Lower leg skin (tissue), 3 donors: ENCODE results near the gene NCKAP5.

Experiments
- POLR2A ChIP-seq, 2 donors: fragments of 450-650 bp; IDR thresholded peaks; one replicate each; pipeline ENCODE4 v1.6.1; 2016 to 2017; ENCODE audit warnings: antibody characterized with exemption in 2 of 2, mild to moderate bottlenecking in 1 of 2, moderate library complexity in 1 of 2
- TF ChIP-seq, protein P1 (sequence below), 3 donors: fragments of 450-650 bp; IDR thresholded peaks; one replicate each; pipeline ENCODE4 v1.5.1; 2016; ENCODE audit warnings: antibody characterized with exemption in 3 of 3, mild to moderate bottlenecking in 3 of 3, moderate library complexity in 2 of 3

DNA sequence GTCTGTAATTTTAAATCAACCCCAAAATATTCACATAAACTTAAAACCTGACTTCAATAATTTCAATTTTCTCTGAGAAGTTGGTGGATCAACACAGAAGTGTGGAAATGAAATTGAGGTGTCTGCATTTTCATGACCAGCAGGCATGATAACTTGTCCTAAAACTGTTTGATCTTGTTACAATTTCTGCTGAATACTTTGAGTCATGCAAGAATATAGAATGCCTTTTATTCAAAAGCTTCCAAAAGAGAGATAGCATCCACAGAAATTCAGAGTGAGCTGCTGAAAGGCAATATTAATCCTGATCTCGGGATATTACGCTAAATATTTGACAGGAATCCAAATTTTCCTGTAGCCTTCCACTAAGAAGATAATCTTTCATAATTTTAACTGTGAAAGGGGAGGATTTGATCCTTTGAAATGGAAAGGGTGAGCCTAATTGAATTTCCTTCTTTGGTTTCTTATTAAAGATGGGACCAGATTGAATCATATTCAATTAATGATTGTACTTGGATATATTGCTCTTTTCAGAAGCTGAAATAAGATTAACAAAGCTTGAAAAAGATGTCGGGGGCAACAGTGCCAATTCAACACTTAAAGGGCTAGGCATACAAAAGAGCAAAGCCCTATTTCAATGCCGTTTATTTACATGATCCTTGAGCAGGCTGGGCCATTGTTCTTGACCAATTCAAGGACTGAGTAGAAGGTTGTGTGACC lies 129.3 kb downstream of the NCKAP5 start:
- TF ChIP-seq, protein P1, sequence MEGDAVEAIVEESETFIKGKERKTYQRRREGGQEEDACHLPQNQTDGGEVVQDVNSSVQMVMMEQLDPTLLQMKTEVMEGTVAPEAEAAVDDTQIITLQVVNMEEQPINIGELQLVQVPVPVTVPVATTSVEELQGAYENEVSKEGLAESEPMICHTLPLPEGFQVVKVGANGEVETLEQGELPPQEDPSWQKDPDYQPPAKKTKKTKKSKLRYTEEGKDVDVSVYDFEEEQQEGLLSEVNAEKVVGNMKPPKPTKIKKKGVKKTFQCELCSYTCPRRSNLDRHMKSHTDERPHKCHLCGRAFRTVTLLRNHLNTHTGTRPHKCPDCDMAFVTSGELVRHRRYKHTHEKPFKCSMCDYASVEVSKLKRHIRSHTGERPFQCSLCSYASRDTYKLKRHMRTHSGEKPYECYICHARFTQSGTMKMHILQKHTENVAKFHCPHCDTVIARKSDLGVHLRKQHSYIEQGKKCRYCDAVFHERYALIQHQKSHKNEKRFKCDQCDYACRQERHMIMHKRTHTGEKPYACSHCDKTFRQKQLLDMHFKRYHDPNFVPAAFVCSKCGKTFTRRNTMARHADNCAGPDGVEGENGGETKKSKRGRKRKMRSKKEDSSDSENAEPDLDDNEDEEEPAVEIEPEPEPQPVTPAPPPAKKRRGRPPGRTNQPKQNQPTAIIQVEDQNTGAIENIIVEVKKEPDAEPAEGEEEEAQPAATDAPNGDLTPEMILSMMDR (IDR thresholded peaks at IDR 0.05), result no peak
- no peak for TF ChIP-seq POLR2A (IDR thresholded peaks at IDR 0.05)
